Measurements from ENCODE around the gene FRMD7.

Gene FRMD7

DNA sequence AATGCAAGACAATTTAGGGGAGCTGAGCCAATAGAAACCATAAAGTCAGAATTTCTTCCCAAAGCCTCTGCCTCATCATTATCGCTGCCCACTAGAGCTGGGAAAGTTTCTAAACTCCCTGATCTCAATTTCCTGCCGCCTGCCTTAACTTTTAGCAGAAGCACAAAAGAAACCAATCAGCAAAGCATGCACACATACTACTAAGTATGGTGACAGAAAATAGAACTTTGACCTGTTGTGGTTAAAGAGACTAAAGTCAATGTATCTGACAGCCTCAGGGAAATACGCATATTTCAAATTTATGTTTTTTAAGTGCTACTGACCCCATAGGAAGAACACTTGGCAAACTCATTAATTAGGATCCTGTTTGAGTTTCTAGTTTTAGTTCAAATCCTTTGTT lies 94.7 kb downstream of the FRMD7 start:
- DNase-seq = no peak

DNA sequence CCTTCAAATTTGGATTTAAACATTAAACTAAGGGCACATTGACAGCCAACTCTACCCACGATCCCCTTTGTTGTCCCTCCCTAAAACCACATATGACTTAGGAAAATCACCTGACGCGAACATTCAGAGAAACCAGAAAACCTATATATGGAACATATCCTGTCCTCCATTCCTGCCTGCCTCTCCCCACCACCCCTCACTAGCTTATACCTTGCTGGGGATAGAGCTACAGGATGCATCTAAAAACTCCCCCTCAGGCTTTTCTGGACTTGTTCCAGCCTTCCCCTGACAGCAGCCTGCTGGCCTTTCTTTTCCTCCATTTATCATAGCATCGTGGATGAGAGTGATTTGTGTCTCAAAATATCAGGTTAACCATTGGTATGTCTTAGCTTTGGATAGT lies 96.0 kb downstream of the FRMD7 start:
- no peak for DNase-seq

DNA sequence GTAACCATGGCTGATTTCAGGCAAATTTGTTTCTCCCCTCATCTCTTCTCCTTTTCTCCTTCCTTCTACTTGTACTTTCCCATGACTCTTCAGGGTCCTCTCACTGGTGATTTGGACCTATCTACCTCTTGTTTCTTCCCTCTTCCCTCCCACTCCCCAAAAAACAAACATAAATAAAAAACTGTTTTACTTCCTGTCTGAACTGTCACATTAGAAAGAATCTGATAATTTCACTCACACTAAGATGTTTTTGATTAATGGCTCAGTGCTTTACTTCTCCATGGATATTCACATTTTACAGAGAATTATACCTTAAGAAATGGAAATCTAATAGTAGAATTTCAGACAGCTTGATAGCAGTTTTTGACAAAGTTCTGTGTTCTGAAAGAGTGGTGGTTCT lies 97.6 kb downstream of the FRMD7 start:
- no peak for DNase-seq

All from NCI-H526 (cell line).